ENCODE data around the gene PLXDC2. TPM values are rescaled to one million over a fixed set of nuclear protein-coding genes. Genes with fewer than 3 reads are reported as not detected.

The PLXDC2 gene
- total RNA-seq, 1 donor from 2014 or later, result 129 TPM

- TF ChIP-seq CTCF (IDR thresholded peaks at IDR 0.05), result no peak
- no peak overlapping the region for H3K4me3 ChIP-seq
- no peaks in the 10 kb centered on the region for H3K36me3 ChIP-seq
- H3K4me1 ChIP-seq, result no peaks in the 10 kb centered on the region
- DNase-seq (no peak), ATAC-seq (no peak)
- no peaks in the 10 kb centered on the region for H3K9me3 ChIP-seq
- no peak overlapping the region for H3K27ac ChIP-seq
- intact Hi-C loops (cut with DNase I), result no loop called here
- H3K27me3 ChIP-seq, result no peaks in the 10 kb centered on the region
These were observed 27.3 kb upstream of the PLXDC2 start for GRCh38 chr10:19788902-19789301.

GRCh38 chr10:19789607-19790006 lies 26.6 kb upstream of the PLXDC2 start:
- TF ChIP-seq CTCF (IDR thresholded peaks at IDR 0.05), result no peak
- H3K27me3 ChIP-seq, result no peaks in the 10 kb centered on the region
- H3K27ac ChIP-seq, result no peak overlapping the region
- H3K4me1 ChIP-seq, result no peaks in the 10 kb centered on the region
- no peak for ATAC-seq
- H3K36me3 ChIP-seq, result no peaks in the 10 kb centered on the region
- no peak for DNase-seq
- no peak overlapping the region for H3K4me3 ChIP-seq
- H3K9me3 ChIP-seq, result no peaks in the 10 kb centered on the region
- intact Hi-C loops (cut with DNase I), result no loop called here

- no peaks in the 10 kb centered on the region for H3K9me3 ChIP-seq
- no peak overlapping the region for H3K27ac ChIP-seq
- TF ChIP-seq CTCF (IDR thresholded peaks at IDR 0.05), result no peak
- ATAC-seq, result peak; percentile 43
- H3K4me3 ChIP-seq, result no peak overlapping the region
- intact Hi-C loops (cut with DNase I), result no loop called here
- H3K27me3 ChIP-seq, result no peaks in the 10 kb centered on the region
- H3K4me1 ChIP-seq, result no peaks in the 10 kb centered on the region
- DNase-seq, result no peak
- H3K36me3 ChIP-seq, result no peaks in the 10 kb centered on the region
These were observed 25.2 kb upstream of the PLXDC2 start for GRCh38 chr10:19791032-19791431.

GRCh38 chr10:19795684-19796083 lies 20.5 kb upstream of the PLXDC2 start:
- no peak for TF ChIP-seq CTCF (IDR thresholded peaks at IDR 0.05)
- Histone ChIP-seq H3K9me3 (no peaks in the 10 kb centered on the region), H3K27me3 (no peaks in the 10 kb centered on the region), H3K27ac (no peak overlapping the region), H3K36me3 (no peaks in the 10 kb centered on the region), H3K4me1 (no peaks in the 10 kb centered on the region), H3K4me3 (no peak overlapping the region)
- no peak for DNase-seq
- intact Hi-C loops (cut with DNase I), result no loop called here
- ATAC-seq, result no peak

GRCh38 chr10:19800161-19800560 lies 16.1 kb upstream of the PLXDC2 start:
- Histone ChIP-seq H3K4me3 (no peak overlapping the region), H3K36me3 (no peaks in the 10 kb centered on the region), H3K27me3 (no peaks in the 10 kb centered on the region), H3K4me1 (no peaks in the 10 kb centered on the region), H3K27ac (no peak overlapping the region), H3K9me3 (no peaks in the 10 kb centered on the region)
- DNase-seq (no peak), ATAC-seq (no peak)
- intact Hi-C loops (cut with DNase I), result no loop called here
- TF ChIP-seq CTCF (IDR thresholded peaks at IDR 0.05), result no peak

GRCh38 chr10:19801369-19801768 lies 14.9 kb upstream of the PLXDC2 start:
- no peak for DNase-seq
- H3K36me3 ChIP-seq, result no peaks in the 10 kb centered on the region
- no peak for ATAC-seq
- intact Hi-C loops (cut with DNase I), result no loop called here
- H3K4me1 ChIP-seq, result no peaks in the 10 kb centered on the region
- H3K4me3 ChIP-seq, result no peak overlapping the region
- no peak overlapping the region for H3K27ac ChIP-seq
- H3K9me3 ChIP-seq, result no peaks in the 10 kb centered on the region
- H3K27me3 ChIP-seq, result no peaks in the 10 kb centered on the region
- TF ChIP-seq CTCF (IDR thresholded peaks at IDR 0.05), result no peak

All from upper lobe of right lung (tissue), 1 donor.